Karpas-422 (cell line): ENCODE measurements around the gene LINGO3. TPM values are rescaled to one million over a fixed set of nuclear protein-coding genes. Genes with fewer than 3 reads are reported as not detected.

Experiments used
- DNase-seq: peaks from one replicate; pipeline ENCODE4 v3.0.0-alpha.2; 2015
- H2AFZ ChIP-seq: fragments of 200-600 bp; sonication (generic); 2 replicates; pipeline ENCODE4 v1.6.1; 2014; ENCODE audit warnings: antibody characterized with exemption, low read length, mixed read lengths
- H3K27ac ChIP-seq: fragments of 200-600 bp; sonication (generic); 2 replicates; pipeline ENCODE4 v1.5.1; 2014; ENCODE audit warnings: mild to moderate bottlenecking, low read length, moderate library complexity
- H3K27me3 ChIP-seq: fragments of 200-600 bp; sonication (generic); 2 replicates; pipeline ENCODE4 v1.6.1; 2014; ENCODE audit warnings: low read length, mixed read lengths
- H3K36me3 ChIP-seq: fragments of 200-600 bp; sonication (generic); 2 replicates; pipeline ENCODE4 v1.6.1; 2014; ENCODE audit warnings: low read length, mixed read lengths; ENCODE audit not compliant: insufficient read depth
- H3K4me1 ChIP-seq: fragments of 200-600 bp; sonication (generic); 2 replicates; pipeline ENCODE4 v1.6.1; 2014; ENCODE audit warnings: mild to moderate bottlenecking, low read length, mixed read lengths
- H3K4me2 ChIP-seq: fragments of 200-600 bp; sonication (generic); 2 replicates; pipeline ENCODE4 v1.6.1; 2014; ENCODE audit warnings: low read length, low read depth, mild to moderate bottlenecking; ENCODE audit not compliant: poor library complexity, severe bottlenecking
- H3K4me3 ChIP-seq: fragments of 200-600 bp; sonication (generic); 2 replicates; pipeline ENCODE4 v1.5.1; 2014; ENCODE audit warnings: mild to moderate bottlenecking, antibody characterized with exemption, low read length, mixed read lengths
- H3K79me2 ChIP-seq: fragments of 200-600 bp; sonication (generic); 2 replicates; pipeline ENCODE4 v1.6.1; 2014; ENCODE audit warnings: mild to moderate bottlenecking, low read length, mixed read lengths
- H3K9ac ChIP-seq: fragments of 200-600 bp; sonication (generic); 2 replicates; pipeline ENCODE4 v1.6.0; 2014; ENCODE audit warnings: low read length
- H3K9me2 ChIP-seq: fragments of 200-600 bp; sonication (generic), shearing (Covaris generic); replicated peaks from 2 replicates; pipeline ENCODE4 v1.6.0; 2014; ENCODE audit warnings: mild to moderate bottlenecking, low read length, moderate library complexity; ENCODE audit not compliant: insufficient read depth
- H3K9me3 ChIP-seq: fragments of 300-700, 200-600 bp; sonication (generic); 2 replicates; pipeline ENCODE4 v1.6.1; 2014; ENCODE audit warnings: low read length, mixed read lengths
- H4K20me1 ChIP-seq: fragments of 200-600 bp; sonication (generic); 2 replicates; pipeline ENCODE4 v1.6.1; 2014; ENCODE audit warnings: mild to moderate bottlenecking, antibody characterized with exemption, low read length, low read depth; ENCODE audit not compliant: insufficient read depth
- total RNA-seq: library from RNA; depleted of rRNA; stranded (reverse); fragments of >200 nt; shearing (Covaris generic); gene quantifications from 2 replicates; pipeline ENCODE4 v1.2.3, GENCODE V29; 2014; ENCODE audit warnings: low replicate concordance

The LINGO3 gene
- total RNA-seq, 1 experiment from 2014 or later = not detected

DNA sequence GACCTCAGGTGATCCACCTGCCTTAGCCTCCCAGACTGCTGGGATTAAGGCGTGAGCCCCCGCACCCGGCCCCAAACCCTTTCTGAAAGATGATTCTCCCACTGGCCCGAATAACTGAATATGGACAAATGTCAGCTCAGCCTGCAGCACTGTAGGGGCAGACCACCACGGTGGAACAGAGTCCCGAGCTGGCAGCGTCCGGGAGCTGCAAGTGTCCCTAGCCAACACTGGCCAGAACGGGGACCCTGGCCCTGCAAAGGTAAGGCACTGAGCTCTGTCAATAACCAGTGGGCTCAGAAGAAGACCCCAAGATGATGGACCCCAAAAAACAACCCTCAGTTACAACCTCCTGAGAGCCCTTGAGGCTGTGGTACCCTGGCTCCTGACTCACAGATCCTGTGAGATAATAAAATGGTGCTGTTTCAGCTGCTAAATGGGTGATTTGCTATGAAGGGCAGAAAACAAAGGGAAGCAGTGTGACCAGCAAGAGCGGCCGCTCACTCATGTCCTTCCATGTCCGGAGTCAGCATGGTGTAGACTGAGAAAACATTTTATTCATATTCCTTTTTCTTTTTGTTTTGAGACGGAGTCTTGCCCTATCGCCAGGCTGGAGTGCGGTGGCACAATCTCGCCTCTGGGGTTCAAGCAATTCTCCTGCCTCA, 18.9 kb upstream of the LINGO3 start:
- Histone ChIP-seq H2AFZ (no peak overlapping the region), H3K27ac (no peak overlapping the region), H3K4me2 (peak overlapping the region; percentile 85), H3K36me3 (no peaks in the 10 kb centered on the region), H3K9me2 (no peaks in the 10 kb centered on the region), H3K9ac (peak overlapping the region; percentile 99; the same call in 1 of the 2 replicates), H3K4me3 (peak overlapping the region; percentile 97; the same call in 1 of the 2 replicates), H3K79me2 (peaks cover 56% of the 10 kb centered on the region), H4K20me1 (peaks cover 17% of the 10 kb centered on the region; the same call in 1 of the 2 replicates), H3K4me1 (peaks cover 37% of the 10 kb centered on the region), H3K27me3 (no peaks in the 10 kb centered on the region), H3K9me3 (no peaks in the 10 kb centered on the region)
- DNase-seq = no peak

GRCh38 chr19:2325281-2326046, 17.5 kb upstream of the LINGO3 start:
- Histone ChIP-seq H3K9ac (no peak overlapping the region), H2AFZ (no peak overlapping the region)

DNA sequence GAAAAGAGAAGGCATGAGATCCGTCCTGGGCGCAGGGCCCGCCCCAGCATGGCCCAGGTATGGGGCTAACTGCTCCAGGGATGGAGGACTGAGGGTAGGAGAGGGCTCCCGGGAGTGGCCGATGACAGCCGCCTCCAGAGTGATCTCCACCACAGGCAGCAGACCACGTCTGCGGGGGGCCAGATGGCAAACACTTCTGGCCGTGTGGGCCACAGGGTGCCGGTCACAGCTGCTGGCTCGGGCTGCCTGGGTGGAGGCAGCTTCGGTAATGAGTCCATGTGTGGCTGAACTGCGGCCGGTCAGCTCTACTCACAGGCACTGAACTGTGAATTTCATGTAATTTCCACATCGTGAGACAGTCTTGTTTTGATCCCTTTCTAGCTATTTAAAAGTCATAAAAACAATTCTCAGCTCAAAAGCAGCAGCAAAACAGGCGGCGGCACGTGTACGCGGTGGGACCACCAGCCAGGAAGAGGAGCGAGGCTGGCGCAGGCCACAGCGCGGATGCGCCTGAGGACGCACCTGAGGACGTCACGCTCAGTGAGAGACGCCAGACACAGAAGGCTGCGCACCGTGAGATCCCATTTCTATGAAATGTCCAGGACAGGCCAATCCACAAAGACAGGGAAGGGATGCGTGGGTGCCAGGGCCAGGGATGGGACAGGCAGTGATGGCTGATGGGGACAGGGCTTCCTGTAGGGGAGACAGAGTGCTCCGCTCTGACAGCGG, 16.4 kb upstream of the LINGO3 start:
- Histone ChIP-seq H3K4me3 (no peak overlapping the region), H4K20me1 (peaks cover 22% of the 10 kb centered on the region; the same call in 1 of the 2 replicates), H3K4me1 (peaks cover 16% of the 10 kb centered on the region), H3K9me2 (no peaks in the 10 kb centered on the region), H3K4me2 (no peak overlapping the region), H2AFZ (no peak overlapping the region), H3K36me3 (no peaks in the 10 kb centered on the region), H3K79me2 (peaks cover 33% of the 10 kb centered on the region), H3K27ac (no peak overlapping the region), H3K9ac (no peak overlapping the region), H3K9me3 (no peaks in the 10 kb centered on the region), H3K27me3 (no peaks in the 10 kb centered on the region)
- DNase-seq = no peak

More at GRCh38 chr19:2325281-2326046, 17.5 kb upstream of the LINGO3 start:
- Histone ChIP-seq H3K36me3 (no peaks in the 10 kb centered on the region), H3K4me2 (no peak overlapping the region), H3K4me3 (no peak overlapping the region), H3K79me2 (peaks cover 42% of the 10 kb centered on the region), H3K27me3 (no peaks in the 10 kb centered on the region), H3K4me1 (peaks cover 23% of the 10 kb centered on the region), H3K9me3 (no peaks in the 10 kb centered on the region), H4K20me1 (peaks cover 22% of the 10 kb centered on the region; the same call in 1 of the 2 replicates), H3K27ac (no peak overlapping the region), H3K9me2 (no peaks in the 10 kb centered on the region)
- no peak for DNase-seq

GRCh38 chr19:2323707-2324106, 15.8 kb upstream of the LINGO3 start:
- Histone ChIP-seq H3K4me2 (no peak overlapping the region), H3K9me2 (no peaks in the 10 kb centered on the region), H3K27me3 (no peaks in the 10 kb centered on the region), H3K9me3 (no peaks in the 10 kb centered on the region), H3K4me1 (peaks cover 20% of the 10 kb centered on the region), H3K4me3 (no peak overlapping the region), H2AFZ (no peak overlapping the region), H3K9ac (no peak overlapping the region), H3K27ac (no peak overlapping the region), H4K20me1 (peaks cover 22% of the 10 kb centered on the region; the same call in 1 of the 2 replicates), H3K79me2 (peaks cover 26% of the 10 kb centered on the region), H3K36me3 (no peaks in the 10 kb centered on the region)
- DNase-seq = no peak

DNA sequence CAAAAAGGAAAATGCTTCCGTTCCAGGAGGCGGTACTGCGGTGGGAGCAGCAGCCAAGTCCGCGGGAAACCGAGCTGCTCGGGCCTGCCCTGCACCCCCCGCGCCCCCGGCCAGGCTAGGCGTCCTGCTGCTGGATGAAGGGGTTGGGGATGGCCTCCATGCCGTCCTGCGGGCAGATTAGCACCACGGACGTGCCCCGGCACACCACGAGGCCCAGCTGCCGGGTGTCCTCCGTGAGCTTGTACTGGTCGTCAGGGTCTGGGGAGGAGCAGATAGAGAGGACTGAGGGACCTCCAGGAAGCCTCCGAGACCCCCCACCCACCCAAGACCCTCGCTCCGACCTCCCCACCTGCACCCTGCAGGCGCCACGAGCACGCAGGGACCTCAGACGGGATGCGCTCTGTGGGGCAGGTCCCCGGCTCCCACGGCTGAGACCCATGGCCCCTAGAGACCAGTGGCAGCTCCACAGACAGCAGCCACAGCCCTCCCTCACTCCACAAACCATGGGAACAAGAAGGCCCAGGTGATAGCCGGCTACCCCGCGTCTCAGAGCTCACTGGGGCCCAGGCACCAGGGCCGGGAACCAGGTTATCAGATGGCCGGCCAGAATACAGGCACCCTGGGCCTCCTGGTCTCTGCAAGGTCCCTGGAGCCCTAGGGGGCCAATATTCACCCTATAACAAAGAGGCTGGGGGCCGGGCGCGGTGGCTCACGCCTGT, 13.8 kb upstream of the LINGO3 start:
- peaks cover 13% of the 10 kb centered on the region; the same call in 1 of the 2 replicates for H4K20me1 ChIP-seq
- H3K4me2 ChIP-seq = no peak overlapping the region
- no peak for DNase-seq
- no peaks in the 10 kb centered on the region for H3K27me3 ChIP-seq
- peaks cover 15% of the 10 kb centered on the region; the same call in 1 of the 2 replicates for H3K4me1 ChIP-seq
- H3K79me2 ChIP-seq = peaks cover 8% of the 10 kb centered on the region
- H3K36me3 ChIP-seq = no peaks in the 10 kb centered on the region
- H3K9me3 ChIP-seq = no peaks in the 10 kb centered on the region
- H3K4me3 ChIP-seq = no peak overlapping the region
- no peak overlapping the region for H3K9ac ChIP-seq
- H3K9me2 ChIP-seq = no peaks in the 10 kb centered on the region
- no peak overlapping the region for H3K27ac ChIP-seq
- H2AFZ ChIP-seq = no peak overlapping the region

DNA sequence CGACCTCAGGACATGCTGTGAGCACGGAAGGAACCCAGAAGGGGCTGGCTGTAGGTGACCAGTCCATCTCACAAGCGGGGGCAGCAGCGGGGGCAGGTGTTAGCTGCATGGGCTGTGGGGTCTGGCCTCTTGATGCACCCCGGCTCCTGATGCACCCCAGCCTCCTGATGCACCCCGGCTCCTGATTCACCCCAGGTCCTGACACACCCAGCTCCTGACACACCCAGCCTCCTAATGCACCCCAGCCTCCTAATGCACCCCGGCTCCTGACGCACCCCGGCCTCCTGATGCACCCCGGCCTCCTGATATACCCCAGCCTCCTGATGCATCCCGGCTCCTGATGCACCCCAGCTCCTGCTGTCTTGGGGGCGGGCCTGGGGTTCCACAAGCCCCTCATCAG, 13.0 kb upstream of the LINGO3 start:
- Histone ChIP-seq H3K36me3 (no peaks in the 10 kb centered on the region), H3K4me3 (no peak overlapping the region)

DNA sequence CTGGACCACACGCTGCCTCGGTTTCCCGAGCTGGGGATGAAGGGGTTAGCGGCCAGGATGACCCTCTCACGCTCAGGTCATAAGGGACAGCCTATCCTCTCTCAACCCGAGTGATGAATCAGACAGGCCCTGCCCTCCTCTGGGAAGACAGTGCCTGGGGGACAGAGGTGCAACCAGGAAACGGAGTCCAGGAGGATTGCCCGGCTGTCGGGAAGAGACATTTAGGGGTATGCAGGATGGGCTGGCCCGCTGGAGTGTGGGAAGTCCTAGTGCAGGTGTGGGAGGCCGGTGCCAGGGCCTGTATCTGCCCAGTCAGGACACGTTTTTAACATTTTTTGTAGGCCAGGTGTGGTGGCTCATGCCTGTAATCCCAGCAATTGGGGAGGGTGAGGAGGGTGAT, 12.1 kb upstream of the LINGO3 start:
- no peaks in the 10 kb centered on the region for H3K27me3 ChIP-seq
- H3K4me2 ChIP-seq = no peak overlapping the region
- H4K20me1 ChIP-seq = peaks cover 4% of the 10 kb centered on the region; the same call in 1 of the 2 replicates
- DNase-seq = no peak
- no peak overlapping the region for H2AFZ ChIP-seq
- H3K4me3 ChIP-seq = no peak overlapping the region
- no peak overlapping the region for H3K9ac ChIP-seq
- H3K36me3 ChIP-seq = no peaks in the 10 kb centered on the region
- no peak overlapping the region for H3K27ac ChIP-seq
- H3K79me2 ChIP-seq = no peaks in the 10 kb centered on the region
- H3K9me3 ChIP-seq = peaks cover 6% of the 10 kb centered on the region
- H3K4me1 ChIP-seq = peaks cover 13% of the 10 kb centered on the region; the same call in 1 of the 2 replicates
- H3K9me2 ChIP-seq = no peaks in the 10 kb centered on the region

More for the DNA sequence above, 13.0 kb upstream of the LINGO3 start:
- Histone ChIP-seq H3K27me3 (no peaks in the 10 kb centered on the region), H4K20me1 (peaks cover 12% of the 10 kb centered on the region; the same call in 1 of the 2 replicates), H3K4me1 (peaks cover 13% of the 10 kb centered on the region; the same call in 1 of the 2 replicates), H3K4me2 (no peak overlapping the region), H3K27ac (no peak overlapping the region), H2AFZ (no peak overlapping the region), H3K9me2 (no peaks in the 10 kb centered on the region), H3K9ac (no peak overlapping the region), H3K79me2 (peaks cover 2% of the 10 kb centered on the region; the same call in 1 of the 2 replicates), H3K9me3 (no peaks in the 10 kb centered on the region; the same call in 1 of the 2 replicates)
- DNase-seq = no peak
